Measurements from ENCODE around the gene EPN1. TPM values are rescaled to one million over a fixed set of nuclear protein-coding genes. Genes with fewer than 3 reads are reported as not detected.

The EPN1 gene
- total and polyA plus RNA-seq, 4 donors, result 66.8 to 87.8 (median 71.6) TPM

DNA sequence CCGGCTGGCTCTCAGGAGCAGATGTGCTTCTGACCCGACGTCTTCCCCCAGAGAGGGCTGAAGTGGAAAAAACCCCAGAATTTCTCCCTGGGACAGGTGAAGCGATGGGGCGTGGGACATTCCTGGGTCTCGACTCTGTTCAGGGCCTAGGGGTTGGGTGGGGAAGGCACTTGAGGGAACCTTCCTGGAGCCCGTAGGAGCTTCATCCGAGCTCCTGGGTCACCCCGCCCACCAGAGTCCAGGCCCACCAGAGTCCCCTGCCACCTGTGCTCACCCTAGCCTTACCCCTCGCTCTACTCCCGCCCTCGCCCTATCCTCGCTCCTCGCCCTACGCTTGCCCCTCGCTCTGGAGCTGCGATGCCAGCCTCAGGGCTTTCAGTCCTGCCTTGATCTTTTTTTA lies 23.2 kb downstream of the EPN1 start:
- peaks cover 4 to 5% of the 10 kb centered on the region in 2 donors for H3K36me3 ChIP-seq (ENCODE audit: control insufficient read depth in 1 of 2, insufficient read depth in 2 of 2, low read length in 1 of 2)

GRCh38 chr19:55699221-55699620 lies 24.2 kb downstream of the EPN1 start:
- ATAC-seq (ENCODE audit: low FRiP score), result no peak
- 86 to 87% methylated on average over 11 of the region's 11 CpGs for WGBS, 2 donors
- peaks cover 4 to 5% of the 10 kb centered on the region in 2 donors for H3K36me3 ChIP-seq (ENCODE audit: control insufficient read depth in 1 of 2, insufficient read depth in 2 of 2, low read length in 1 of 2)
- H3K27me3 ChIP-seq (ENCODE audit: control insufficient read depth in 1 of 2, insufficient read depth in 2 of 2, low read length in 1 of 2), result no peaks in the 10 kb centered on the region
- H3K9me3 ChIP-seq (ENCODE audit: control insufficient read depth, low read length), result no peaks in the 10 kb centered on the region
- no peaks in the 10 kb centered on the region for H3K4me1 ChIP-seq (ENCODE audit: control insufficient read depth in 1 of 2, insufficient read depth in 2 of 2, low read length in 2 of 2)
- no peak overlapping the region for H3K27ac ChIP-seq (ENCODE audit: low read depth in 1 of 2, low read length in 2 of 2)
- intact Hi-C loops (cut with DNase I), result no loop called here
- H3K4me3 ChIP-seq (ENCODE audit: low read length in 2 of 2), result no peak overlapping the region
- peak in 1 of 2 donors; percentile 43 for DNase-seq

More for the DNA sequence above, 23.2 kb downstream of the EPN1 start:
- H3K27ac ChIP-seq (ENCODE audit: low read depth in 1 of 2, low read length in 2 of 2), result no peak overlapping the region
- no peak overlapping the region for H3K4me3 ChIP-seq (ENCODE audit: low read length in 2 of 2)
- no peaks in the 10 kb centered on the region for H3K4me1 ChIP-seq (ENCODE audit: control insufficient read depth in 1 of 2, insufficient read depth in 2 of 2, low read length in 2 of 2)
- intact Hi-C loops (cut with DNase I), result no loop called here
- H3K9me3 ChIP-seq (ENCODE audit: control insufficient read depth, low read length), result no peaks in the 10 kb centered on the region
- no peak for ATAC-seq (ENCODE audit: low FRiP score)
- H3K27me3 ChIP-seq (ENCODE audit: control insufficient read depth in 1 of 2, insufficient read depth in 2 of 2, low read length in 1 of 2), result no peaks in the 10 kb centered on the region
- peak in 1 of 2 donors; percentile 64 for DNase-seq
- 93 to 94% methylated on average over 16 to 17 of the region's 17 CpGs for WGBS, 2 donors

DNA sequence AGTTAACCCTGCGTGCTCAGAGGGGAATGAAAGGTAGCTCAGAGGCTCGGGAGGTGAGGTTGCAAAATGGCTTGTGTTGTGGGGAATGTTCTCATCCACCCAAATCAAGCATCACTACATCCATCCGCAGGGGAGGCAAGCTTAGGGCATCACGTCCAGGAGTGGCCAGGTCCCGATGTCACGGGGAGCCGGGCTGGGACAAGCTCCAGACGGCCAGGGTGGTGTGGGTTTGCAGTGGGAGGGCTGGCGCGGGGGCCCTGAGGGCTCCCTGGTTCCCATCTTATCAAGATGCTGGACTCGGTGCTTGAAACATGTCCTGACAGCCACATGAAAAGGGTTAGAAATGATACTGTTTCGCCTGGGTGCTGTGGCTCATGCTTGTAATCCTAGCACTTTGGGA lies 25.8 kb downstream of the EPN1 start:
- H3K27me3 ChIP-seq (ENCODE audit: control insufficient read depth in 1 of 2, insufficient read depth in 2 of 2, low read length in 1 of 2), result no peaks in the 10 kb centered on the region
- DNase-seq, result peak in 1 of 2 donors; percentile 64
- ATAC-seq (ENCODE audit: low FRiP score), result no peak
- H3K4me1 ChIP-seq (ENCODE audit: control insufficient read depth in 1 of 2, insufficient read depth in 2 of 2, low read length in 2 of 2), result no peaks in the 10 kb centered on the region
- H3K27ac ChIP-seq (ENCODE audit: low read depth in 1 of 2, low read length in 2 of 2), result no peak overlapping the region
- no peaks in the 10 kb centered on the region for H3K9me3 ChIP-seq (ENCODE audit: control insufficient read depth, low read length)
- WGBS, 2 donors, result 96% methylated on average over 12 of the region's 12 CpGs
- no peak overlapping the region for H3K4me3 ChIP-seq (ENCODE audit: low read length in 2 of 2)
- intact Hi-C loops (cut with DNase I), result no loop called here
- H3K36me3 ChIP-seq (ENCODE audit: control insufficient read depth in 1 of 2, insufficient read depth in 2 of 2, low read length in 1 of 2), result peaks cover 0 to 5% of the 10 kb centered on the region in 2 donors

DNA sequence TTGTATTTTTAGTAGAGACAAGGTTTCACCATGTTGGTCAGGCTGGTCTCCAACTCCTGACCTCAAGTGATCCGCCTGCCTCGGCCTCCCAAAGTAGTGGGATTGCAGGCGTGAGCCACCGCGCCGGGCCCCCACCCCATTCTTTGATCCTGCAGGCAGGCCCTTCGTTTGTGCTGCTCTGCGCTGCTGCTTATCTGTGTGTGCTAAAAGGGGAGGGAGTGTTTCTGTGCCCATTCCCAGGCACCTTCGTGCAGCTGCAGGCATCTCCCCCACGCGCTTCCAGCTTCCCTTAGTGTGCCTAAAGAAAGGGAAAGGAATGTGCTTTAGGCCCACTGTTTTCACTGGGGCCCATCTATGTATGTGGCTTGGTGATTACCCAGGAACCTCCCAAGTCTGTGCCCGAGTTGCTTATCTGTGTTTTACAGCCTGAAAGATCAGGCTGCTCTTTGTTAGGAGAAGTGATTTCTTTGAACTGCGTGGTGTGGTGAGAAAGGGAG lies 27.2 kb downstream of the EPN1 start:
- no peak overlapping the region for H3K4me3 ChIP-seq (ENCODE audit: low read length in 2 of 2)
- H3K36me3 ChIP-seq (ENCODE audit: control insufficient read depth in 1 of 2, insufficient read depth in 2 of 2, low read length in 1 of 2), result peaks cover 0 to 1% of the 10 kb centered on the region in 2 donors
- intact Hi-C loops (cut with DNase I), result no loop called here
- H3K9me3 ChIP-seq (ENCODE audit: control insufficient read depth, low read length), result no peaks in the 10 kb centered on the region
- H3K27me3 ChIP-seq (ENCODE audit: control insufficient read depth in 1 of 2, insufficient read depth in 2 of 2, low read length in 1 of 2), result no peaks in the 10 kb centered on the region
- 80 to 83% methylated on average over 13 of the region's 13 CpGs for WGBS, 2 donors
- H3K4me1 ChIP-seq (ENCODE audit: control insufficient read depth in 1 of 2, insufficient read depth in 2 of 2, low read length in 2 of 2), result no peaks in the 10 kb centered on the region
- no peak for ATAC-seq (ENCODE audit: low FRiP score)
- peak in 1 of 2 donors; percentile 52 for DNase-seq
- no peak overlapping the region for H3K27ac ChIP-seq (ENCODE audit: low read depth in 1 of 2, low read length in 2 of 2)

GRCh38 chr19:55703790-55704215 lies 28.8 kb downstream of the EPN1 start:
- Histone ChIP-seq H3K4me1 (ENCODE audit: control insufficient read depth in 1 of 2, insufficient read depth in 2 of 2, low read length in 2 of 2) (no peaks in the 10 kb centered on the region), H3K36me3 (ENCODE audit: control insufficient read depth in 1 of 2, insufficient read depth in 2 of 2, low read length in 1 of 2) (peaks cover 0 to 1% of the 10 kb centered on the region in 2 donors), H3K4me3 (ENCODE audit: low read length in 2 of 2) (no peak overlapping the region), H3K27ac (ENCODE audit: low read depth in 1 of 2, low read length in 2 of 2) (no peak overlapping the region), H3K27me3 (ENCODE audit: control insufficient read depth in 1 of 2, insufficient read depth in 2 of 2, low read length in 1 of 2) (no peaks in the 10 kb centered on the region), H3K9me3 (ENCODE audit: control insufficient read depth, low read length) (no peaks in the 10 kb centered on the region)
- 37 to 42% methylated on average over 38 of the region's 38 CpGs for WGBS, 2 donors
- ATAC-seq (ENCODE audit: low FRiP score), result no peak
- intact Hi-C loops (cut with DNase I), result no loop called here
- peak in 1 of 2 donors; percentile 79 for DNase-seq

- no peaks in the 10 kb centered on the region for H3K4me1 ChIP-seq (ENCODE audit: control insufficient read depth in 1 of 2, insufficient read depth in 2 of 2, low read length in 2 of 2)
- DNase-seq (no peak), ATAC-seq (ENCODE audit: low FRiP score) (no peak)
- no peak overlapping the region for H3K27ac ChIP-seq (ENCODE audit: low read depth in 1 of 2, low read length in 2 of 2)
- 93 to 96% methylated on average over 15 of the region's 15 CpGs for WGBS, 2 donors
- no peak overlapping the region for H3K4me3 ChIP-seq (ENCODE audit: low read length in 2 of 2)
- intact Hi-C loops (cut with DNase I), result no loop called here
- H3K27me3 ChIP-seq (ENCODE audit: control insufficient read depth in 1 of 2, insufficient read depth in 2 of 2, low read length in 1 of 2), result no peaks in the 10 kb centered on the region
- no peaks in the 10 kb centered on the region for H3K9me3 ChIP-seq (ENCODE audit: control insufficient read depth, low read length)
- peaks cover 0 to 1% of the 10 kb centered on the region in 2 donors for H3K36me3 ChIP-seq (ENCODE audit: control insufficient read depth in 1 of 2, insufficient read depth in 2 of 2, low read length in 1 of 2)
These were observed 29.6 kb downstream of the EPN1 start for GRCh38 chr19:55704494-55705245.

DNA sequence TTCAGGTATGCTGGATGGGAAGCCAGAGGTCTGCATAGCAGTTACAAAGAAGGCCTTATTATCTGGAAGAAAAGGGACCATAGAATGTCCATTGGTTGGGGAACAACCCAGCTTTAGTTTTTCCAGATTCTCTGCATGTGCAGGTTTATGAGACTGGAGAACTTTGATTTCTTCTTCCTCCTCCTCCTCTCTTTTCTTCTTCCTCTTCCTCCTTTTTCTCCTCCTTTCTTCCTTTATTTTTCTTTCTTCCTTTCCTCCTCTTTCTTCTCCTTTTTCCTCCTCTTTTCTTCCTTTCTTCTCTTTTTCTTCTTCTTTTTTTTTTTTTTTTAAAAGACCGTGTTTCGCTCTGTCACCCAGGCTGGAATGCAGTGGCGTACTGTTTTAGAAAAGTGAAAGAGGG lies 30.9 kb downstream of the EPN1 start:
- intact Hi-C loops (cut with DNase I), result no loop called here
- 92% methylated on average over 3 of the region's 3 CpGs for WGBS, 2 donors
- no peak for DNase-seq
- Histone ChIP-seq H3K9me3 (ENCODE audit: control insufficient read depth, low read length) (no peaks in the 10 kb centered on the region), H3K36me3 (ENCODE audit: control insufficient read depth in 1 of 2, insufficient read depth in 2 of 2, low read length in 1 of 2) (peaks cover 0 to 1% of the 10 kb centered on the region in 2 donors), H3K4me1 (ENCODE audit: control insufficient read depth in 1 of 2, insufficient read depth in 2 of 2, low read length in 2 of 2) (no peaks in the 10 kb centered on the region), H3K27ac (ENCODE audit: low read depth in 1 of 2, low read length in 2 of 2) (no peak overlapping the region), H3K4me3 (ENCODE audit: low read length in 2 of 2) (no peak overlapping the region), H3K27me3 (ENCODE audit: control insufficient read depth in 1 of 2, insufficient read depth in 2 of 2, low read length in 1 of 2) (no peaks in the 10 kb centered on the region)
- ATAC-seq (ENCODE audit: low FRiP score), result no peak

- intact Hi-C loops (cut with DNase I), result no loop called here
These were observed 36.7 kb downstream of the EPN1 start for GRCh38 chr19:55711719-55712118.

More at GRCh38 chr19:55711719-55712118, 36.7 kb downstream of the EPN1 start:
- 73 to 77% methylated on average over 18 of the region's 18 CpGs for WGBS, 2 donors
- Histone ChIP-seq H3K4me1 (ENCODE audit: control insufficient read depth in 1 of 2, insufficient read depth in 2 of 2, low read length in 2 of 2) (no peaks in the 10 kb centered on the region), H3K27me3 (ENCODE audit: control insufficient read depth in 1 of 2, insufficient read depth in 2 of 2, low read length in 1 of 2) (no peaks in the 10 kb centered on the region), H3K27ac (ENCODE audit: low read depth in 1 of 2, low read length in 2 of 2) (no peak overlapping the region), H3K9me3 (ENCODE audit: control insufficient read depth, low read length) (no peaks in the 10 kb centered on the region), H3K36me3 (ENCODE audit: control insufficient read depth in 1 of 2, insufficient read depth in 2 of 2, low read length in 1 of 2) (no peaks in the 10 kb centered on the region), H3K4me3 (ENCODE audit: low read length in 2 of 2) (no peak overlapping the region)
- no peak for ATAC-seq (ENCODE audit: low FRiP score)
- no peak for DNase-seq
